Neural crest cell (in vitro differentiated cells): Measurements from ENCODE around the gene GSTM4. TPM values are rescaled to one million over a fixed set of nuclear protein-coding genes. Genes with fewer than 3 reads are reported as not detected.
A peak's percentile ranks its signal among the peaks of the same experiment; 100 is the strongest.

Experiments
- DNase-seq: peaks from one replicate; pipeline ENCODE4 v3.0.0; 2021; ENCODE audit warnings: low read depth, mixed read lengths, low spot score
- H3K27ac Mint-ChIP-seq: one replicate; pipeline ENCODE4 v1.8.0; 2021; ENCODE audit warnings: mild to moderate bottlenecking, mixed read lengths; ENCODE audit not compliant: unreplicated experiment
- H3K27me3 Mint-ChIP-seq: 2 replicates; pipeline ENCODE4 v1.8.0; 2021; ENCODE audit warnings: low read depth, mild to moderate bottlenecking, mixed read lengths
- H3K36me3 Mint-ChIP-seq: 2 replicates; pipeline ENCODE4 v1.8.0; 2021; ENCODE audit warnings: low read depth, mild to moderate bottlenecking, mixed read lengths
- H3K4me1 Mint-ChIP-seq: 2 replicates; pipeline ENCODE4 v1.8.0; 2021; ENCODE audit warnings: mixed read lengths
- H3K4me3 Mint-ChIP-seq: one replicate; pipeline ENCODE4 v1.8.0; 2021; ENCODE audit warnings: mild to moderate bottlenecking, mixed read lengths
- H3K9me3 Mint-ChIP-seq: 2 replicates; pipeline ENCODE4 v1.8.0; 2021; ENCODE audit warnings: mixed read lengths
- CTCF ChIP-seq: fragments of 200-600 bp; sonication (generic); conservative IDR thresholded peaks from 2 replicates; pipeline ENCODE4 v1.5.0; 2021; ENCODE audit warnings: antibody characterized with exemption, mild to moderate bottlenecking
- total RNA-seq: library from RNA; stranded (reverse); gene quantifications from 2 replicates; pipeline ENCODE4 v1.2.1, GENCODE V29; 2021

GSTM4 gene
- total RNA-seq, 1 donor from 2014 or later = 28.2 TPM

- Mint-ChIP-seq H3K27me3 (no peaks in the 10 kb centered on the region), H3K9me3 (no peaks in the 10 kb centered on the region), H3K36me3 (peaks cover 7% of the 10 kb centered on the region), H3K27ac (no peak overlapping the region), H3K4me1 (peaks cover 15% of the 10 kb centered on the region), H3K4me3 (no peak overlapping the region)
- peak; percentile 87 for TF ChIP-seq CTCF
- DNase-seq = peak; percentile 91
These were observed 12.3 kb upstream of the GSTM4 start for GRCh38 chr1:109643385-109644230.

- Mint-ChIP-seq H3K4me1 (peaks cover 25% of the 10 kb centered on the region), H3K36me3 (peaks cover 7% of the 10 kb centered on the region), H3K4me3 (no peak overlapping the region), H3K27ac (no peak overlapping the region), H3K27me3 (no peaks in the 10 kb centered on the region), H3K9me3 (peaks cover 5% of the 10 kb centered on the region)
- DNase-seq = no peak
- TF ChIP-seq CTCF = no peak
These were observed 11.2 kb upstream of the GSTM4 start for GRCh38 chr1:109644670-109645069.

GRCh38 chr1:109649491-109649914 lies 6.4 kb upstream of the GSTM4 start:
- Mint-ChIP-seq H3K27me3 (peaks cover 32% of the 10 kb centered on the region), H3K4me3 (no peak overlapping the region), H3K27ac (no peak overlapping the region)

GRCh38 chr1:109650609-109651008 lies 5.3 kb upstream of the GSTM4 start:
- no peak overlapping the region for H3K27ac Mint-ChIP-seq
- no peak for DNase-seq
- H3K27me3 Mint-ChIP-seq = peaks cover 36% of the 10 kb centered on the region
- no peak overlapping the region for H3K4me3 Mint-ChIP-seq
- H3K4me1 Mint-ChIP-seq = peaks cover 20% of the 10 kb centered on the region
- H3K9me3 Mint-ChIP-seq = peaks cover 5% of the 10 kb centered on the region
- no peak for TF ChIP-seq CTCF
- peaks cover 7% of the 10 kb centered on the region for H3K36me3 Mint-ChIP-seq

More at GRCh38 chr1:109649491-109649914, 6.4 kb upstream of the GSTM4 start:
- H3K4me1 Mint-ChIP-seq = peaks cover 17% of the 10 kb centered on the region
- H3K36me3 Mint-ChIP-seq = peaks cover 7% of the 10 kb centered on the region
- no peak for DNase-seq
- TF ChIP-seq CTCF = peak; percentile 34
- peaks cover 5% of the 10 kb centered on the region for H3K9me3 Mint-ChIP-seq

GRCh38 chr1:109652402-109652801 lies 3.5 kb upstream of the GSTM4 start:
- Mint-ChIP-seq H3K27me3 (peaks cover 40% of the 10 kb centered on the region), H3K9me3 (peaks cover 5% of the 10 kb centered on the region), H3K27ac (no peak overlapping the region)

More at GRCh38 chr1:109652402-109652801, 3.5 kb upstream of the GSTM4 start:
- no peak overlapping the region for H3K4me3 Mint-ChIP-seq
- no peak for TF ChIP-seq CTCF
- no peak for DNase-seq
- H3K36me3 Mint-ChIP-seq = peaks cover 2% of the 10 kb centered on the region
- peaks cover 33% of the 10 kb centered on the region for H3K4me1 Mint-ChIP-seq
